Stimulated activated CD8-positive, alpha-beta memory T cell treated with anti-CD3 and anti-CD28 coated beads, Interleukin-2, amount 100 ng/mL, for 1 hour (primary cell): ENCODE measurements around the gene RGS6.

ENCODE experiments used
- DNase-seq, 2 donors: peaks; one replicate each; pipeline ENCODE4 v3.0.0-alpha.2; 2020; ENCODE audit warnings: low read depth in 2 of 2

RGS6 gene

GRCh38 chr14:72523424-72524294, 591.4 kb downstream of the RGS6 start:
- no peak for DNase-seq

GRCh38 chr14:72524295-72524629, 592.0 kb downstream of the RGS6 start:
- no peak for DNase-seq

GRCh38 chr14:72525087-72525915, 593.1 kb downstream of the RGS6 start:
- DNase-seq, result no peak

GRCh38 chr14:72527591-72527990, 595.4 kb downstream of the RGS6 start:
- DNase-seq, result no peak

- no peak for DNase-seq
These were observed 596.0 kb downstream of the RGS6 start for GRCh38 chr14:72528059-72528862.

GRCh38 chr14:72528863-72529175, 596.6 kb downstream of the RGS6 start:
- no peak for DNase-seq

- DNase-seq, result no peak
These were observed 600.6 kb downstream of the RGS6 start for GRCh38 chr14:72532686-72533454.

GRCh38 chr14:72535485-72535884, 603.3 kb downstream of the RGS6 start:
- DNase-seq, result no peak

GRCh38 chr14:72538387-72538786, 606.2 kb downstream of the RGS6 start:
- no peak for DNase-seq

GRCh38 chr14:72539661-72540315, 607.6 kb downstream of the RGS6 start:
- no peak for DNase-seq

- no peak for DNase-seq
These were observed 608.6 kb downstream of the RGS6 start for GRCh38 chr14:72540836-72541235.

- DNase-seq, result no peak
These were observed 609.3 kb downstream of the RGS6 start for GRCh38 chr14:72541546-72541945.

- no peak for DNase-seq
These were observed 611.1 kb downstream of the RGS6 start for GRCh38 chr14:72543341-72543740.

- no peak for DNase-seq
These were observed 612.6 kb downstream of the RGS6 start for GRCh38 chr14:72544615-72545387.

- DNase-seq, result no peak
These were observed 613.4 kb downstream of the RGS6 start for GRCh38 chr14:72545411-72546311.

GRCh38 chr14:72546344-72547016, 614.3 kb downstream of the RGS6 start:
- DNase-seq, result no peak

GRCh38 chr14:72547999-72548398, 615.8 kb downstream of the RGS6 start:
- no peak for DNase-seq

- DNase-seq, result no peak
These were observed 616.8 kb downstream of the RGS6 start for GRCh38 chr14:72549026-72549425.

- DNase-seq, result no peak
These were observed 617.6 kb downstream of the RGS6 start for GRCh38 chr14:72549854-72550253.
